ENCODE data around the gene TFDP2.

The TFDP2 gene

DNA sequence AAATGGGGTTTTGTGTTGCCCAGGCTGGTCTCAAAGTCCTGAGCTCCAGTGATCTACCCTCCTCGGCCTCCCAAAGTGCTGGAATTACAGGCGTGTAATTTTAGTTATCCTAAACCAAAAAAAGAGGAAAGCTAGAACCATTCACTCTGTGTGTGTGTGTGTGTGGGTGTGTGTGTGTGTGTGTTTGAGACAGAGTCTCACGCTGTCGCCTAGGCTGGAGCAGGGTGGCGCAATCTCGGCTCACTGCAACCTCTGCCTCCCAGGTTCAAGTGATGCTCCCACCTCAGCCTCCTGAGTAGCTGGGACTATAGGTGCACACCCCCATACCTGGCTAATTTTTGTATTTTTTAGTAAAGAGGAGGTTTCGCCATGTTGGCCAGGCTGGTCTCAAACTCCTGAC, 84.0 kb downstream of the TFDP2 start:
- no peak for DNase-seq

DNA sequence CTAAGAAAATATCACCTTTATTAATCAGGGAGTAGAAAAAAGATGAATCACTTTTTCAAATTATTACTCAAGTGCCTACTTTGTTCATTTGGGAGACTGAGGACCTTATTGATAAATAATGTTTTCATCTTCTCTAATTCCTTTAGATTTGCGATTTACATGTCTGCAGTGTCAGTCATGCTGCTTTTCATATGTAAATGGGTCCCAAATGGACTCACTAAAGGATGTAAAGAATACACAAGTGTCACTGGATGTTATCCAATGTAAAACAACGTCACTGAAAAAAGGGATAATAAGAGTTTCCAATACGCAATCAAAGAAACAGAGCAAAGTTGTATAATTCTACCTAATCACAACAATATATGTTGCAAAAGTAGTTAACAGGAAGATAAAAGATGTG, 84.9 kb downstream of the TFDP2 start:
- no peak for DNase-seq

DNA sequence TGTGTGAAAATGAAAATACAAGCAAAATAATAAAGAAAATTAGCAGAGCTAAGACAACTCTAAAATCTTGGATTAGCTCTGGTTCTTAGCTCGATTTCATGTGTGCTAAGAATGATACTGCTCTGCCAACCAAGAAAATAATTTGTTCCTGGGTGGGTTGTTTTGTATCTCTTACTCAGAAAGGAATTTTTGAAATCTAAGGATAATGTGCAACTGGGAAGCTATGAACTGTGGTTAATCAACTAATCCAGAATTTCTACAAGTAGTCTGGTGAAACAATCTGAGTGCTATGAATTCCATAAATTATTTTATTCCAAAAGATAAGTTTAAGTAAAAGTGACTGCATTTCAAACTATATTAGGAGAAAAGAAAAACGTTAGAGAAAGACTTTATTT, 92.0 kb downstream of the TFDP2 start:
- DNase-seq = no peak

DNA sequence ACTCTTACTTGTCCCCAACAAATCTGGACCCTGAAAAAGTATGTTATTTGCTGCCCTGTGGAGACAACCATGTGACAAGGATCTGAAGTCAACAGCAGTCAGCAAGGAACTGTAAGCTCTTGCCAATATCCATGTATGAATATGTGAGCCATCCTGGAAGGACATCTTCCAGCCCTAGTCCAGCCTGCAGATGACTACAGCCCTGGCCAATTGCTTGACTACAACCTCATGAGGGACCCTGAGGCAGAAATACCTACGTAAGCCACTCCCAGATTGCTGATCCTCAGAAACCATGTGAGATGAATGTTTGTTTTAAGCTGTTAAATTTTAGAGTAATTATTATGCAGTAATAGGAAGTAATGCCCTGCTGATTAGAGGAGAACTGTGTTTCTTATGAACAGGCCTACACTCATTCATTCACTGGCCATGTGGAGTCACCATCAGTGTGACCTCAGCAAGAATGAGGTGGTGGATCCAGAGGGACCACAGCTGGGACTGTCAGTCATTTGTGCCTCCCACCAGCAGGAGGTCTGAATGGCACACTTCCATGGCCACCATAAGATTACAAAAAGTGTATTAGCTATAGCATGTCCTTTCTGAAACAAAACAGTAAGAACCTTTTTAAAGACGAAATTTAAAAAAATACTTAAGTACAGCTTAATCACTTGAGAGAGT, 92.6 kb downstream of the TFDP2 start:
- DNase-seq = peak; percentile 46

DNA sequence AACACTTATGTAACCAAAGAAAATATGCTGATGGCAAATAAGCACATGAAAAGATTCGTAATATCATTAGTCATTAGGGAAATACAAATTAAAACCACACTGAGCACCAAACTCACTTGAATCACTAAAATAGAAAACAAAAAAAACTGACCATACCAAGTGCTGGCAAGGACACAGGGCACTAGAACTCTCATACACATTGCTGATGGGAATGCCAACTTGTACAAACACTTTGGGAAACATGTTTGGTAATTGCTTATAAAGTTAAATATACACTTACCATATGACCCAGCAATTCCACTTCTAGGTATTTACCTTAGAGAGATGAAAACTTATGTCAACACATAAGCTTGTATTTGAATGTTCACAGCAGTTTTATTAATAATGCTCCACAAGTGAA, 95.5 kb downstream of the TFDP2 start:
- DNase-seq = no peak

DNA sequence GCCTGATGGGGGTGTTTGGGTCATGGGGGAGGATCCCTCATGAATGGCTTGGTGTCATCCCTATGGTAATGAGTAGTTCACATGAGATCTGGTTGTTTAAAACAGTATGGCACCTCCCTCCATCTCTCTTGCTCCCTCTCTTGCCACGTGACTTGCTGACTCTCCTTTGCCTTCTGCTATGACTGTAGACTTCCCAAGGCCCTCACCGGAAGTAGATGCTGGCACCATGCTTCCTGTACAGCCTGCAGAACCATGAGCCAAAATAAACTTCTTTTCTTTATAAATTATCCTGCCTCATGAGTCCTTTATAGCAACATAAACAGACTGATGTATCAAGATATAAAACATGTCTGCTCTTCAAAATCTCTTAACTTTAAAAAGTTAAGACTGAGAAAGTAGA, 96.1 kb downstream of the TFDP2 start:
- no peak for DNase-seq

DNA sequence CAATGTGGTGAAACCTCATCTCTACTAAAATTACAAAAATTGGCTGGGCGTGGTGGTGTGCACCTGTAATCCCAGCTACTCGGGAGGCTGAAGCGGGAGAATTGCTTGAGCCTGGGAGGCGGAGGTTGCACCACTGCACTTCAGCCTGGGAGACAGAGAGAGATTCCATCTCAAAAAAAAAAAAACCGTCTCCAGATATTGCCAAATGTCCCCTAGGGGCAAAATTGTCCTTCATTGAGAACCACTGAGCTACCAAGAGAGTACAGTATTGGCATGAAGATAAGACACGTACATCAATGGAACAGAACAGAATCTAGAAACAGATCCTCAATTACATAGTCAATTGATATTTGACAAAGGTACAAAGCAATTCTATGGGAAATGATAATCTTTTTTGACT, 98.0 kb downstream of the TFDP2 start:
- DNase-seq = no peak

DNA sequence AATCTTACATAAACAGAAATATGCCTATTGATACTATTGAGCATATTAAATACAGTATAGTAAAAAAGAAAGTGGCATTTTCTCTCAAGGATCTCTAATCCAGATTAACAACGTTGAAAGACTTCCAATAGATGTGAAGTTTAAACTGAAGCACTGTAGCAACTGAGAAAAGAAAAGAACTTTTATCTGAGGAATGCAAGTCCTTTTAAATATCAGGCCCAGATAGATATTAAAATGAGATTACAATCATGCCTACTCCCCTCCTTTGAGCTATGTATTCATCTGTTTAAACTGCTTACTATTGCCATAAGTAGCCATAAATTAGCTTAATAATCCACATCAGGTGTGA, 102.3 kb downstream of the TFDP2 start:
- DNase-seq = no peak

DNA sequence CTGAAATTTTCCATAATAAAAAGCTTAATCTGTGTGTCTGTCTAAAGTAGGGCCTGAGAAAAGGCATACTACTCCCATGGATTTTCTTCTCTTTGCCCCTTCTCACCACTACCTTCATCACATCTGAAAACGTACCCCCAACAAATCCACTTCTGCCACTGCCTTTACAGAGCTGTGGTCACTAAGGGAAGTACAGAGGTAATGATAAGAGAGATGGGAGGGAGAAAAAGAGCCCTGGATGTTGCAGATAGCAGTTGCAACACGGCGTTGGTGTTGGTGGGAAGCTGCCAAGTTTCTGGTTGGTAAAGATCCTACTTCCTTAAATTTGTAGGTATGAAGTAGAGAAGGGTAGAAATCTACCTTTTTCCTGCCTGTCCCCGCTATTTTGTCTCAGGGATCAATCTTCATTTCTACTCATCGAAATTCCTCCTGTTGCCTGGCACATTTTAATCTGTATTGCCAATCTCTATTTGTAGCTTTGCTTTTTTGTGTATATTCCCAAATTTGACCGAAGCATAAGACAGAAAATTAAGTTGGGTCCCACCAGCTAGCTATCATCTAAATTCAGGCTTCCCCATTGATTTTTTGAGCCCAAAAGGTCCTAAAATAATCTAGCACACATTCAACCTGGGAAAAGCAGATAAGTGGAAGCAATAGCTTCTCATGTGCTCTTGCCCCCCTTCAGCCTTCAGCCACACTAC, 102.9 kb downstream of the TFDP2 start:
- DNase-seq = no peak

DNA sequence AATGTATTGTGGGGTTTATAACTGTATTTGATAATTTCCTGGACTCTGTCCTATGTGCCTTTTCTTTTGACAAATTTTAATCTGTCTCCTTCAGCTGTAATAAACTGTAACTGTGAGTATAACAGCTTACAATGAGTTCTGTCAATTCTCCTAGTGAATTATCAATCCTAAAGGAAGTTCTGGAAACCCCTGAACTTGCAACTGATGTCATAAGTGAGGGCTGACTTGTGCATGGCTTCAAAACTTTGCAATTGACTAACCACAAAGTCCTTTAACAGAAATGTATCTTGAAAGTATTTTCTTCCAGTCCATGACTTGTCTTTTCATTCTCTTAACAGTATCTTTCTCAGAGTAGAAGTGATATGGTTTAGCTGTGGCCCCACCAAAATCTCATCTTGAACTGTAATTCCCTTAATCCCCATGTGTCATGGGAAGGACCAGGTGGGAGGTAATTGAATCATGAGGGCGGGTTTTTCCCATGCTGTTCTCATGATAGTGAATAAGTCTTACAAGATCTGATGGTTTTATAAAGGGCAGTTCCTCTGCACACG, 108.3 kb downstream of the TFDP2 start:
- no peak for DNase-seq

DNA sequence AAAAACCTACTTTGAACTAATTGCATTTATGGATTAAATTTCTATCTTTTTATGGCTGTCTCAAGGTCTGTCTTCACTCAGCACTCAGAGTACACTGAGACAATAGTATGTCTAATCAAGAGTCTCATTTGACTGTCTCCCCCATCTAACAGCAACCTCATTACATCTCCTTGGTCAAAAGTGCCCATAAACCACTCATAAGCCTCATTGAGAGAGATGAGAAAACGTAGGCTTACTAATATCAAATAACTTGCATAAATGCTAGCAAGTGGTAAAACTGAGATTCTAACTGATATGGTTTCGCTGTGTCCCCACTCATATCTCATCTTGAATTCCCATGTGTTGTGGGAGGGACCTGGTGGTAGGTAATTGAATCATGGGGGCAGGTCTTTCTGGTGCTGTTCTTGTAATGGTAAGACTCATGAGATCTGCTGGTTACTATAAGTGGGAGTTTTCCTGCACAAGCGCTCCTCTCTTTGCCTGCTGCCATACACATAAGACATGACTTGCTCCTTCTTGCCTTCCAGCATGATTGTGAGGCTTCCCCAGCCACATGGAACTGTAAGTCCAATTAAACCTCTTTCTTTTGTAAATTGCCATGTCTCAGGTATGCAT, 113.9 kb downstream of the TFDP2 start:
- DNase-seq = no peak

DNA sequence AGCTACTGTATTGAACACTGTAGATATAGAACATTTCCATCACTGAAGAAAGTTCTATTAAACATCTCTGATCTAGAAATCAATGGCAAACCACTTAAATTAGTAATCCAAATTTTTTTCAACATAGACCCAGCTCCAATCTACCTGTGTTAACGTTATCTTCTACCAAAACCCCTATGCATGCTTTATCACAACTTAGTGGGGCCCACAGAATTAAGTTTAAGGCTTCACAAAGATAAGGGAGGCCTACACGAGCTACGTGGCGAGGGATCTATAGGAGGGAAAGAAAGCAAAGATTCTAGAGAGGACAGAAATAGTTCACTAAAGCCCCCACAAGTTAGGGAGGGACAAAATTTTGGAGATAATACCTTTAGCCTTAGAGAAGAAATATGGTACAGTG, 116.1 kb downstream of the TFDP2 start:
- no peak for DNase-seq

DNA sequence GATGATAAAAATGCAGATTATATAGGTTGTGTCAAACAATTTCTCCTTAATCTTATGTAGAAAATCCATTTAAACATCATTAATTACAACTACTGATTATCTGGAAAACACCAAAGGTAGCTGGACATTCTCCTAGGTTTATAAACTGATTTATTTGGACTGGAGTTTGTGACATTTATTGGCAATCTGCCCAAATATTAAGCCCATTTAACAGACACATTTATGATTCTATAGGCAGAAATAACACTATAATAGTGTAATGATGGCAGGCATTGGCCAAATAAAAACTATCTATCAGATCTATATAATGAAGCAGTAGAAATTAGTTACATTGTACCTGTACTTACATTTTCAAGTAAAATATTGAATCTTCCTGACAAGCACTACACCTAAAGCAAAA, 117.8 kb downstream of the TFDP2 start:
- DNase-seq = no peak

DNA sequence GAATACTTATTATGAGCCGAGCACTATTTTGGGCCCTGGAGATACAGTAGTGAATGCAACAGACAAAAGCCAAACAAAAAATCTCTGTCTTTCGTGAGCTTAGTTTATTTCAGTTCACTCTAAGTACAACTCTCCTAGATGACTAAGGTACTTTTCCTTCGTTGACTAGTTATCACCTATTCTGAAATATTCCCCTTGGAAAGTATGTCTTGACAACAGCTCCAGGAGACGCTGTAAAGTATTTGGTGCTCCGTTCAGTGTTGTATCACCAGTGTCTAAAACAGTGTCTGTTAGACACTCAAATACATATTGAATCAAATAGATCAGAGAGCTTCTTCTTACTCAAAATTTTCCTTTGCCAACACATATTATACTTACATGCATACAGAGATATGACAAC, 119.6 kb downstream of the TFDP2 start:
- DNase-seq = no peak

DNA sequence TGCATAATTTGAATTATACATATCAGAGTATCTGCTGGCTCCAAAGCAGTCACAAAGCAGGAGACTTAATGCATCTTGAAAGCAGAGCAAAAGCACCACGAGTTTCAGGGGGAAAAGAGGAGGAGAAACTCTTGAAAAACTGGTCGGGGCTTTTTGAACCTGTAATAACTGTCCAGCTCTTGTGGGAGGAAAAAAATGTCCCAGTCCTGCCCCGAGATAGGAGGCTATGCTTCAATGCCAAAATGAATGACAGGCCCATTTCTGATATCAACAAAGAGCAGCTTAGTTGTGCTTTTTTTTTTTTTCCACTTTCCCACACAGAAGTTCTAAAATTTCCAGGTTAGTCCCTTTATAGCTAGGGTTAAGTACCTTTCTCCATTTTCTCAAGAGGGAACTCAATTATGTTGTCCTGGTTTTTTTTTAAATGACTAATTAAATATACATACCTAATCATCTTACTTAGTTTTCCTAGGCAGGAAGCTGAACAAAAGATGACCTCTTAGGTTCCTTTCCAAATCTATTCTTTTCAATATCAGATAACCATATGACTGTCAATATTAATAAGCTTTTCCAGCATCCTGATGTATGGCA, 120.2 kb downstream of the TFDP2 start:
- no peak for DNase-seq

DNA sequence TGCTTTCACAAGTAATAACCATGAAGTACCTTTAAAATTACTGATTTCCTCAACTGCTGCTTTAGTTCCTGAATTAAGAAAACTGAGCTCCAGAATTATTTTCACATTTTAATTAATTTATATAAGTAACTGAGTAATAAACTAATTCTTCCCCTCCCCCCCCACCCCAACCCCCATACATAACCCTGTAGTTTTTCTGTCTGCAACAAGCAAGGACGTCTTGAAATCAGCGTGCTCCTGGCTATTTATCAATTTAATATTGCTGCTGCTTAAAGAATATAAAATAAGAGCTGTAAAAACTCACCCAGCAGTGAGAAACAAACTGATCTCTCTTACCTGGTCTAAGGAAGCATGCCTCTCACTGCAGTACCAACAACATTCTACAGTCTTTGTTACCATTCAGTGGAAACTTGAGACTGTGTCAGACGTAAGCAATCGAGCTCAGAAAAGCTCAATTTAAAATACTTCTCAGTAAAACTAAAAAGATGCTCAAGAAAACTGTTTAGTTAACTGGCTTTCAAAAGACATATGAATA, 121.0 kb downstream of the TFDP2 start:
- DNase-seq = no peak

DNA sequence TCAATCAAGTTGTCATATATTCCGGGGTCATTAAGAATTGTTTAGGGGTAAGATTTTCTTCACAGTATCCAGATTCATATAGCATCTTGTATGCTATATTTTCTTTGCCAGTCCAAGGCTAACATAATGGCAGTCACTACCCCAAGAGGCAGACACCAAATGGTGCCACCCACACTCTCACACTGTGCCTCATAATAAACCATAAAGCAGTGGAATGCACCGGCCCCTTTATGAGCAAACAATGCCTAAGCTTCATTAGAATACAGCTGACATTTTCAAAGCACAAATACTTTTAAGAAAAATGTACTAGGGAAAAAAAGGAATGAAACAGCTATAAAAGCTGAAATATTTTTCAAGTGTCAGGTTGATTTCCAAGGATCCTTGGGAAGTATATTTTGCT, 121.6 kb downstream of the TFDP2 start:
- DNase-seq = no peak

DNA sequence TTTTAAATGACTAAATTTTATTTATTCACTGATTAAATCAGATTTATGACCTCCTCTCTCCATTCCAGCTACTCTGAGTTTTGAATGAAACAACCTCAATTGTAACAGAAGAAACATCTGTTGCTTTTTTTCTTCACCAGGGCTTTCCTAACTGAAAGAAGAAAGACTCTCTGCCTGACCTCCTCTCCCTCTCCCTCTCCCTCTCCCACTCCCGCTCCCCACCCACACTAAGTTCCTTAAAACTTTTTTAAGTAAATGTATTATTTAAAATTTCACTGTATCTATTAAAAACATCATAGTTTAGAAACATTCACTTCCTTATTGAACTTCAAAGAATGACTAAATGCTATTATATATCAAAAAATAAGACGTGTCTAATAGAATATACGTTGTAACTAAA, 122.0 kb downstream of the TFDP2 start:
- DNase-seq = no peak

DNA sequence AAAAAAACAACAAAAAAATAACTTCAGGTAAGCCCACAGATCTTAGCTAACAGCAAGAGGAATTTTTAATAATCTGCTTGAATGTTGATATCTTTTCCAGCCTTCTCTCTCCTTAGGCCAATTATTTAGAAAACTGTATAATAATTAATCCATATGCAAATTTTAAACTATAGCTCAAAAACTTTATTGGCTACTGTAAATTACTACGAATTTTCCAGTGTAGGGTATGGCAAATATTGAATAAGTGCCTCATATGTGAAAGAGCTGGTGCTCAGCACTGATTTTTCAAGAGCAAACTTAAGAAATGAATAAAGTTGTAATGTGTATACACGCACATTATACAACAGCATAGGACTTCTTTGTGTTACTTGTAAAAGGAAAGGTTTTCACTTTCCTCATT, 123.0 kb downstream of the TFDP2 start:
- DNase-seq = no peak

DNA sequence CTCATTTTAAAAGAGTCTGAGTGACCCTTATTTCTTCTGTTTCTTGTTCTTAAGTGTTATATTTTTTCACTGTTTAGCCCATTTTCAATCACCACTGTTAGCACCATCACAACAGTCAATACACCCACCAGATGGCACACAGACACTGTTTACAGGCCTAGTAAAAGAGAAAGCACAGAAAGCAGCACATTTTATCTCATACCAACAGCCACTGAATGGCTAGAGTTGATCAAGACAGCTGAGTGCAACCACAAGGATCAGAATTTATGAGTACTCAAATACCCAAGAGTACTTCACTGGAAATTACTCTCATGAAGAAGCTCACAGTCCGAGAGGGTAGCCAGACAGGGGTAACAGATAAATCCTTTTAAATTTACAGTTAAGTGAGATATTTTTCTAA, 127.0 kb downstream of the TFDP2 start:
- no peak for DNase-seq

DNA sequence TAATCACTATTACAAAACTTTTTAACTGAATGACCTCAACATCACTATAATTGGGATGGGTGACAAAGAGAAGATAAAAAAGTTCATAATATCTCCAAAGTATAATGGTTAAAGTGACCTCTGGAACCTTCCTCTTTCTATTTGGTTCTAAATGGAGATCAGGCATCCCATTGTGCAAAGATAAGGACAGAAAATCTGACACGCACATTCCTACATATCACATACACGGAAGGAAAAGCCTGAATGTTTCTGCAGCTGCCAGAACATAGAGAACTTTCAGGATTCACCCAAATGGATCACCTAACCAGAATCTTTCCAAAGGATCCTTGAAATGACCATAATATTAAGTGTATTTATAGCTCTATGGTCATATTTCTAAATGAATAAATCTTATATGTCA, 128.2 kb downstream of the TFDP2 start:
- no peak for DNase-seq

DNA sequence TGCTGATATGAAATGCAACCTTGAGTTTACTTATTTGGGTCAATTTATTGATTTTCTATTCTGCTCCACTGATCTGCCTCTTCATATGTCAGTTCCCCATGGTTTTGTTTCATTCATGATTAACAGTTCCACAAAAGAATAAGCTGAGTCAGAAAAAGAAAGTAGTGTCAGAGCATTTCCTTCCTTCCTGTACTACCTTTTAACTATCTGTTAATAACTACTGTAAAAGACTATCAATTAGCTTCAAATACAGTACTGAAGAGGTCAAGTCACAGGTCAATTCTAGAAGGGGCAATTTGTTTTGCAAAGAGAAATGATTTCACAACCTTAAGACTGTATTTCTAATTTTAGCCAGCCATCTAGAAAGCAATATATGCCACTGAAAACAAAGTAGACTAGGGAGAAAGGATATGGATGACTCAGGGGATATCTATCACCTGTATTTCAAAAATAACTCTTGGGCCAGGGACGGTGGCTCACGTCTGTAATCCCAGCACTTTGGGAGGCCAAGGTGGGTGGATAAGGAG, 129.5 kb downstream of the TFDP2 start:
- no peak for DNase-seq

DNA sequence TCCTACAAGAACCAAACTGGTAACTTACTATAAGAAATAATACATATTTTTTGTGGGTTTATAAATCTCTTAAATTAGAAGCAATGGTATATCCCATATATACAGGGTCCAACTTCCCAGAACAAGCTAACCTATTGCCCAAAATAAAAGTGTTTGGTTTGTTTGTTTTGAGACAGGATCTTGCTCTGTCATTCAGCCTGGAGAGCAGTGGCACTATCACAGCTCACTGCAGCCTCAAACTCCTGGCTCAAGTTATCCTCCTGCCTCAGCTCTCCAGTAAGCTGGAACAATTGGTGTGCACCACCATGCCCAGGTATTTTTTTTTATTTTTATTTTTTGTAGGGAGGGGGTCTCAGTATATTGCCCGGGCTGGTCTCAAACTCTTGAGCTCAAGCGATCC, 135.4 kb downstream of the TFDP2 start:
- no peak for DNase-seq

Measured in left hindlimb (tissue), 1 donor.